ENCODE measurements around the gene HYDIN.

The HYDIN gene

GRCh38 chr16:70766176-70766575, 464.3 kb downstream of the HYDIN start:
- DNase-seq (ENCODE audit: low read depth): no peak

- no peak for DNase-seq (ENCODE audit: low read depth)
These were observed 465.0 kb downstream of the HYDIN start for GRCh38 chr16:70765491-70765890.

- no peak for DNase-seq (ENCODE audit: low read depth)
These were observed 465.9 kb downstream of the HYDIN start for GRCh38 chr16:70764632-70765031.

- DNase-seq (ENCODE audit: low read depth): no peak
These were observed 470.3 kb downstream of the HYDIN start for GRCh38 chr16:70760221-70760620.

GRCh38 chr16:70759666-70760065, 470.9 kb downstream of the HYDIN start:
- no peak for DNase-seq (ENCODE audit: low read depth)

GRCh38 chr16:70758786-70759185, 471.7 kb downstream of the HYDIN start:
- DNase-seq (ENCODE audit: low read depth): no peak
